ENCODE measurements around the gene OCA2. TPM values are rescaled to one million over a fixed set of nuclear protein-coding genes. Genes with fewer than 3 reads are reported as not detected.

The OCA2 gene
- total and polyA plus RNA-seq, 7 donors = 0.36 to 0.41 TPM; not detected in 5

DNA sequence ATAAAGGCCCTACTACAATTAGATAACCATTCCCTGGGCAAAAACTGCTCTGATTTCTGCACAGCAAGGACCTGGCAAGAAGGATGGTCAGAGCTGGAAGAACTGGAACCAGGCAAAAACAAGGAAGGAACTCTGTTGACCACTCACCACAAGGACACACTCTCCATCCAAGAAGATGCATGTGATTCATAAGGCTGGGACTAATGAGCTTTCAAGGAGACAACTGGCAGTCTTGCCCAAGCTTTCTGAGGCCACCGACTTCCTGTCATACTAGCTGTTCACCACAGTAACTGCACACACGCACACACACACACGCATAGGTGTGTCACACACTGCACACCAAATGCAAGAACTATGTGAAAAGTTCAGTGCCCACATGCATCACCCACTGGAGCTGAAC is 256.6 kb downstream of the OCA2 start:
- intact Hi-C loops (cut with DNase I) = no loop called here
- Histone ChIP-seq H3K27ac (no peak overlapping the region), H3K36me3 (no peaks in the 10 kb centered on the region), H3K4me3 (no peak overlapping the region), H3K9me3 (no peaks in the 10 kb centered on the region), H3K27me3 (no peaks in the 10 kb centered on the region), H3K4me1 (no peaks in the 10 kb centered on the region)
- DNase-seq = no peak
- TF ChIP-seq POLR2A (IDR thresholded peaks at IDR 0.05) (no peak), EP300 (IDR thresholded peaks at IDR 0.05) (no peak), POLR2AphosphoS5 (IDR thresholded peaks at IDR 0.05) (no peak)
- TF ChIP-seq, protein P1, sequence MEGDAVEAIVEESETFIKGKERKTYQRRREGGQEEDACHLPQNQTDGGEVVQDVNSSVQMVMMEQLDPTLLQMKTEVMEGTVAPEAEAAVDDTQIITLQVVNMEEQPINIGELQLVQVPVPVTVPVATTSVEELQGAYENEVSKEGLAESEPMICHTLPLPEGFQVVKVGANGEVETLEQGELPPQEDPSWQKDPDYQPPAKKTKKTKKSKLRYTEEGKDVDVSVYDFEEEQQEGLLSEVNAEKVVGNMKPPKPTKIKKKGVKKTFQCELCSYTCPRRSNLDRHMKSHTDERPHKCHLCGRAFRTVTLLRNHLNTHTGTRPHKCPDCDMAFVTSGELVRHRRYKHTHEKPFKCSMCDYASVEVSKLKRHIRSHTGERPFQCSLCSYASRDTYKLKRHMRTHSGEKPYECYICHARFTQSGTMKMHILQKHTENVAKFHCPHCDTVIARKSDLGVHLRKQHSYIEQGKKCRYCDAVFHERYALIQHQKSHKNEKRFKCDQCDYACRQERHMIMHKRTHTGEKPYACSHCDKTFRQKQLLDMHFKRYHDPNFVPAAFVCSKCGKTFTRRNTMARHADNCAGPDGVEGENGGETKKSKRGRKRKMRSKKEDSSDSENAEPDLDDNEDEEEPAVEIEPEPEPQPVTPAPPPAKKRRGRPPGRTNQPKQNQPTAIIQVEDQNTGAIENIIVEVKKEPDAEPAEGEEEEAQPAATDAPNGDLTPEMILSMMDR (IDR thresholded peaks at IDR 0.05) = no peak
- WGBS, 2 donors = 85 to 90% methylated on average over 3 of the region's 3 CpGs

DNA sequence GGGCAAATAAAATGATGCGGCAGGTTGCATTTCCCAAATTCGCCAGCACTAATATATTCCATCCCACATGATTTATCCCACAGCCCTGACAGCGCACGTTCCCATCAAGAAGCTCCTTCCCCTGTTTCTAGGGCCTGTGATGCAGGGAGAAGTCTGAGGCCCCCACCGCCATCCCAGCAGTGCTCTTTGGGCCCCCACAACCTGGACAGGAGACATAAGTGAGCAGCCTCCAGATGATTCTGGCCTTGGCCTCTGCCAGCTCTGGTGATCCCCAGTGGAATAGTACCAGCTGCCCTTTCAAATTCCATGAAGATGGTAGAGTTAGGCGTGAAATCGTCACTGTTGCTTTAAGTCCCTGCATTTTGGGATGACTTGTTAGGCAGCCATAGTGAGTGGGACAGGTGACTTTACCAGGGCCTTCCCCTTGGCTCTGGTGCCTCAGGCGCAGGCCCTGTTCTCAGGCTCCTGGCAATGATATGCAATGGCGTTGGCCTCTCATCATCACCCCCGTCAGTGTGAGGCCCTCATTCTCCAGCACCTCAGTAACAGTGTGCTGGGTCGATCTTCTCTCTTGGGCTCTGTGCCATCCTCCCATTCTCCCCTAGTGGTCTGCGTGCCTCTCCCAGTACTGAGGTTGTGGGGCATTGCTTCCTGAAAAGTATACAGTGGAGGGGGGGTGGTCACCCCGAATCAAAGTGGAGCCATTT is 263.7 kb downstream of the OCA2 start:
- Histone ChIP-seq H3K4me1 (no peaks in the 10 kb centered on the region), H3K27ac (no peak overlapping the region), H3K9me3 (peaks cover 0 to 2% (median 0%) of the 10 kb centered on the region in 4 donors), H3K36me3 (no peaks in the 10 kb centered on the region), H3K4me3 (no peak overlapping the region), H3K27me3 (no peaks in the 10 kb centered on the region)
- WGBS, 2 donors = 83 to 92% methylated on average over 13 of the region's 13 CpGs
- TF ChIP-seq POLR2AphosphoS5 (IDR thresholded peaks at IDR 0.05) = no peak
- TF ChIP-seq EP300 (IDR thresholded peaks at IDR 0.05) = no peak
- TF ChIP-seq, protein P1 (IDR thresholded peaks at IDR 0.05) = no peak
- no peak for TF ChIP-seq POLR2A (IDR thresholded peaks at IDR 0.05)
- intact Hi-C loops (cut with DNase I) = no loop called here
- DNase-seq = no peak

DNA sequence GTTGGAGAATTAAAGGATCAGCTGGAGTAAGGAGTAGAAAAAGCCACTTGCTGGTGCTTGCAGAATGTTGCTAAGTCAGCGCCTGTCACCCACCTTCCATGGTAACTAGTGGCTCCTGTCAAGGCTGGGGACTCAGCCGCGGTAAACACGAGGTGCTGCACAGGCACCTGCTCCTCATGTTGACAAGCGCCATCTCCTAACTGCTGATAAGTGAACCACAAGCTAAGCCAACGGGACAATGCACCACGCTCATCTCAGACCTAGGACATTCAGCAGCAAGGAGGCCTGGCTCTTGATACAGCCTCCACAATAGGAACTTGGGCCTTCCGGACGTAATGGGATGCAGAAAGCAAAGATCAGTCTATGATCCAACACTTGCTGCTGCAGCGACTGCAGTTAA is 264.4 kb downstream of the OCA2 start:
- 88 to 93% methylated on average over 10 of the region's 10 CpGs for WGBS, 2 donors
- H3K27me3 ChIP-seq = no peaks in the 10 kb centered on the region
- no peaks in the 10 kb centered on the region for H3K4me1 ChIP-seq
- no peak for TF ChIP-seq EP300 (IDR thresholded peaks at IDR 0.05)
- no peak for TF ChIP-seq POLR2AphosphoS5 (IDR thresholded peaks at IDR 0.05)
- TF ChIP-seq, protein P1 (IDR thresholded peaks at IDR 0.05) = no peak
- TF ChIP-seq POLR2A (IDR thresholded peaks at IDR 0.05) = no peak
- H3K9me3 ChIP-seq = peaks cover 0 to 2% (median 0%) of the 10 kb centered on the region in 4 donors
- H3K4me3 ChIP-seq = no peak overlapping the region
- H3K36me3 ChIP-seq = no peaks in the 10 kb centered on the region
- no peak for DNase-seq
- intact Hi-C loops (cut with DNase I) = no loop called here
- no peak overlapping the region for H3K27ac ChIP-seq

DNA sequence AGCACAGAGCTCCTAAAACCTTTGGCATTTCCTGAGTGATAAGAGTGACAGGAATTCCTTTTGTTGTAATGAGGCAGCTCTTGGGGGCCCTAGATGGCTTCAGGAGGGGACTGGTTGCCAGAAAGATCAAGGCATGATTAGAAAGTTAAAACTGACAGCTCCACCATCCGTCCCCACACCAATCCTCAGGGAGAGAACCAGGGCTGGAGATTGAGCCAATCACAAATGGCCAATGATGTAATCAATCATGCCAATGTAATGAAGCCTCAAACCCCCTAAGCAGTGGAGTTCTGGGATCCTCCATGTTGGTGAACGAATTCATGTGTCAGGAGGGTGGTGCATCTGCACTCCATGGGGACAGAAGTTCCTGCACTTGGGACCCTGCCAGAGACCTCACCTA is 265.1 kb downstream of the OCA2 start:
- Histone ChIP-seq H3K9me3 (peaks cover 0 to 2% (median 0%) of the 10 kb centered on the region in 4 donors), H3K4me1 (no peaks in the 10 kb centered on the region), H3K27ac (no peak overlapping the region), H3K36me3 (no peaks in the 10 kb centered on the region), H3K27me3 (no peaks in the 10 kb centered on the region), H3K4me3 (no peak overlapping the region)
- intact Hi-C loops (cut with DNase I) = no loop called here
- 79 to 81% methylated on average over 2 of the region's 2 CpGs for WGBS, 2 donors
- no peak for DNase-seq
- TF ChIP-seq EP300 (IDR thresholded peaks at IDR 0.05) (no peak), POLR2AphosphoS5 (IDR thresholded peaks at IDR 0.05) (no peak), POLR2A (IDR thresholded peaks at IDR 0.05) (no peak)
- TF ChIP-seq, protein P1 (IDR thresholded peaks at IDR 0.05) = no peak

DNA sequence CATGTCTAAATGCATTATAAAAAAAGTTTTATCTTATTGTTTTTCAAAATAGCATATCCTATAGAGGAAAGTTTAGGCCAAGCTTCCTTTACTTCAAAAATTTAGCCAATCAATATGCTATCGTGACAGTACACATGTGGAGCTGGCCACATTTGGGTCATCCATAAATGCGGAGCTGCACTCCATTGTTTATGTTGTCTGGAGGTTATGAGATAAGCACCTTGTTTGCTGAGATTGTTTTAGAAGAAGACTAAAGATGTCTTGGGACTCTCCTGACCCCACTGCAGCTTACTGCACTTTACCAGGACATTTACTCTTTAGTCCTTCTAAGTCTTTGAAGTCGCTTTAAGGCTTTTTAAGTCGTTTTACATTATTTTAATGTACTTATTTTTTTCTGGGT is 265.9 kb downstream of the OCA2 start:
- intact Hi-C loops (cut with DNase I) = no loop called here
- Histone ChIP-seq H3K4me1 (no peaks in the 10 kb centered on the region), H3K4me3 (no peak overlapping the region), H3K27ac (no peak overlapping the region), H3K27me3 (no peaks in the 10 kb centered on the region), H3K9me3 (peaks cover 0 to 2% (median 0%) of the 10 kb centered on the region in 4 donors), H3K36me3 (no peaks in the 10 kb centered on the region)
- DNase-seq = no peak
- TF ChIP-seq EP300 (IDR thresholded peaks at IDR 0.05) = no peak
- TF ChIP-seq, protein P1 (IDR thresholded peaks at IDR 0.05) = no peak
- no peak for TF ChIP-seq POLR2A (IDR thresholded peaks at IDR 0.05)
- TF ChIP-seq POLR2AphosphoS5 (IDR thresholded peaks at IDR 0.05) = no peak
- WGBS, 2 donors = 74 to 83% methylated on average over 4 of the region's 4 CpGs
